Measurements from ENCODE around the gene P2RY12. TPM values are rescaled to one million over a fixed set of nuclear protein-coding genes. Genes with fewer than 3 reads are reported as not detected.

P2RY12 gene
- total RNA-seq: not detected

DNA sequence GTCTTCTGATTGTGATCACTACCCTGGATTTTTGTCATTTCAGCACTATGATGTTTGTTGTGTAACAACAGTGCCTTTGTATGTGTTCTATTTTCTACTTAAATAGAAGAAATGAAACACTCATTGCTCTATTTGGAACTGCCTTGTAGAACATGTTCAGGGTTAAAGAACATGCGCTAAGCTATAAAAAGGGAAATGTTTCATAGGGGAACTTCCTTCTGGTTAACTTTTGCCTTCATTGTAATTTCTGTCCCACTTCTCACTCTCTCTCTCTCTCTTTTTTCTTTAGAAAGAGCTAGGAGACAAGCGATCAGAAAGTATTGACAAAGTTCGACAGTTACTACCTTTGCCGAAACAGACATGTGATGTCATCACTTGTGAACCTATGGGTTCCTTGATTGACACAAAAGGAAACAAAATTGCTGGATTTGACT lies at the start of gene P2RY12:
Gene P2RY12, minus strand, starts transcription at position 13 of the 434 bp plus-strand sequence. CDS start 45,908 bp downstream, outside the sequence.
- DNase-seq: no peak
- no peak for ATAC-seq
- Mint-ChIP-seq H3K36me3 (ENCODE audit: insufficient read depth) (no peaks in the 10 kb centered on the region), H3K4me1 (ENCODE audit: low read depth) (peaks cover 8% of the 10 kb centered on the region), H3K27me3 (ENCODE audit: low read depth) (peaks cover 5% of the 10 kb centered on the region), H3K4me3 (peak within 1 kb of the TSS; percentile 25), H3K9me3 (no peaks in the 10 kb centered on the region)

- Mint-ChIP-seq H3K4me3 (no peak overlapping the region), H3K36me3 (ENCODE audit: insufficient read depth) (no peaks in the 10 kb centered on the region), H3K9me3 (no peaks in the 10 kb centered on the region), H3K4me1 (ENCODE audit: low read depth) (no peaks in the 10 kb centered on the region), H3K27me3 (ENCODE audit: low read depth) (no peaks in the 10 kb centered on the region)
- DNase-seq (no peak), ATAC-seq (no peak)
These were observed 48.2 kb upstream of the P2RY12 start for GRCh38 chr3:151432616-151433372.

- ATAC-seq: no peak
These were observed 47.4 kb upstream of the P2RY12 start for GRCh38 chr3:151431940-151432339.

DNA sequence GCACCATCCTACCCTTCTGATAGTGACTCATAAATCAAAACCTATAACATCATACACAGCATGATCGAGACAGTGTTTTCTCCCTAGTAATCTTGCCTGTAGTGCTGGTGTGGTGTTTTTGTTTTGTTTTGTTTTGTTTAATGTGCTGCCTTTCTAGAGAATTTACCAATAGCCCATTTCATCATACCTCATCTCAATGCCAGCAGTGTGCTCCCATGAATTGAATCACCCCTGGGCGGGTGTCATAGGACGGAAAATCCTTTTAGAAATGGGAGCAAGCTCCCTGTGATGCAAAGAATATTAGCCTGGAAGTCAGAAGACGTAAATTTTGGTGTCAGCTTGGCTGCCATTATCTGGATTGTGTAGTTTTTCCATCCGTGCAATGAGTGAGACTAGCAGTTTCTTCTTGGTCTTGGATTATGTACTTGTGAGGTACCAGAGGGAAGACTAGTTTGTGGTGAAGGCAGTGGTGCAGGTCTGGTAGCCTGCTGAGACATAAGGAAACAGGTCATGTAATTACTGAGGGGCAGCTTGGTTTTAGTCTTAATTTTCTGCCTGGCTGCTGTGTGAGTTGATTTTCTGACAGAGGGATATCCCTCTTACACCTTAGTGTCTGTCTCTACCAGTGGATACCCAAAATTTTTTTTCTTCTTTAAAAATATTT lies 46.4 kb upstream of the P2RY12 start:
- Mint-ChIP-seq H3K9me3 (no peaks in the 10 kb centered on the region), H3K27me3 (ENCODE audit: low read depth) (no peaks in the 10 kb centered on the region), H3K4me1 (ENCODE audit: low read depth) (no peaks in the 10 kb centered on the region), H3K36me3 (ENCODE audit: insufficient read depth) (no peaks in the 10 kb centered on the region), H3K4me3 (no peak overlapping the region)
- ATAC-seq (no peak), DNase-seq (no peak)

More at GRCh38 chr3:151431940-151432339, 47.4 kb upstream of the P2RY12 start:
- H3K9me3 Mint-ChIP-seq: no peaks in the 10 kb centered on the region
- H3K36me3 Mint-ChIP-seq (ENCODE audit: insufficient read depth): no peaks in the 10 kb centered on the region
- H3K27me3 Mint-ChIP-seq (ENCODE audit: low read depth): no peaks in the 10 kb centered on the region
- H3K4me3 Mint-ChIP-seq: no peak overlapping the region
- no peak for DNase-seq
- H3K4me1 Mint-ChIP-seq (ENCODE audit: low read depth): no peaks in the 10 kb centered on the region

DNA sequence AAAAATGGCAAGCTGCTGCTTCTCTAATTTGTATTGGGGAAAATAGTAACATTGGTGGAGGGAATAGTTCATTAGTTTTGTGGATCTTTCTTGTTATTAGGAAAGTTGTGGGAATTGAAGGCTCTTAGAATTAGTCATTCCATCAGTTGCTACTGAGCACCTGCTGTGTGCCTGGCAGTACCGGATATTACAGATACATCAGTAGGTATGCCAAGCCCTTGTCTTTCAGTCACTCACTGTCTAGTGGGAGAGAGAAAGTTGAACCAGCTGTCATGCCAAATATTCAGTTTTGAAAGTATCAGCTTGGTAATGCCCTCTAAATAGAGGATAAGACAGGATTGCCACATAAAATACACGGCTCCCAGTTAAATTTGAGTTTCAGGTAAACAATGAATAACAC lies 43.8 kb upstream of the P2RY12 start:
- ATAC-seq: no peak
- H3K4me3 Mint-ChIP-seq: no peak overlapping the region
- H3K27me3 Mint-ChIP-seq (ENCODE audit: low read depth): peaks cover 3% of the 10 kb centered on the region
- H3K36me3 Mint-ChIP-seq (ENCODE audit: insufficient read depth): no peaks in the 10 kb centered on the region
- no peak for DNase-seq
- no peaks in the 10 kb centered on the region for H3K9me3 Mint-ChIP-seq
- H3K4me1 Mint-ChIP-seq (ENCODE audit: low read depth): no peaks in the 10 kb centered on the region

DNA sequence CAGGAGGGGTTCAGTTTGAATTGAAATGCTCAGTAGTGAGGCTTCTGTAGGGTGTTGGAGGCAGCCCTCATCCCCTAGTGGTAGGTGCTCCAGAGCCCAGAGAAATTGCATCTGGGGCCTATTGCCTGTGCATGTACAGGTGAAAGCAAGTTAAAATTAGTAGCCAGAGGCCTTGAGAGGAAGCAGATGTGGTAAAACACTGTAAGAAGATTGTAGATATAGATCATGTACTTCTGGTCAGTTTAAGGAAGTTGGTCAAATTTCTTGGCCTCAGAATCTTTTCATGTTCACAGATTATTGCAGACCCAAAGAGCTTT lies 41.7 kb upstream of the P2RY12 start:
- DNase-seq (no peak), ATAC-seq (no peak)
- H3K36me3 Mint-ChIP-seq (ENCODE audit: insufficient read depth): no peaks in the 10 kb centered on the region
- no peaks in the 10 kb centered on the region for H3K4me1 Mint-ChIP-seq (ENCODE audit: low read depth)
- no peak overlapping the region for H3K4me3 Mint-ChIP-seq
- H3K9me3 Mint-ChIP-seq: no peaks in the 10 kb centered on the region
- peaks cover 3% of the 10 kb centered on the region for H3K27me3 Mint-ChIP-seq (ENCODE audit: low read depth)

- ATAC-seq (no peak), DNase-seq (no peak)
- Mint-ChIP-seq H3K27me3 (ENCODE audit: low read depth) (peaks cover 4% of the 10 kb centered on the region), H3K36me3 (ENCODE audit: insufficient read depth) (no peaks in the 10 kb centered on the region), H3K9me3 (no peaks in the 10 kb centered on the region), H3K4me3 (no peak overlapping the region), H3K4me1 (ENCODE audit: low read depth) (no peaks in the 10 kb centered on the region)
These were observed 41.2 kb upstream of the P2RY12 start for GRCh38 chr3:151425627-151426340.

GRCh38 chr3:151423091-151423490 lies 38.5 kb upstream of the P2RY12 start:
- peaks cover 7% of the 10 kb centered on the region for H3K27me3 Mint-ChIP-seq (ENCODE audit: low read depth)
- no peaks in the 10 kb centered on the region for H3K36me3 Mint-ChIP-seq (ENCODE audit: insufficient read depth)

DNA sequence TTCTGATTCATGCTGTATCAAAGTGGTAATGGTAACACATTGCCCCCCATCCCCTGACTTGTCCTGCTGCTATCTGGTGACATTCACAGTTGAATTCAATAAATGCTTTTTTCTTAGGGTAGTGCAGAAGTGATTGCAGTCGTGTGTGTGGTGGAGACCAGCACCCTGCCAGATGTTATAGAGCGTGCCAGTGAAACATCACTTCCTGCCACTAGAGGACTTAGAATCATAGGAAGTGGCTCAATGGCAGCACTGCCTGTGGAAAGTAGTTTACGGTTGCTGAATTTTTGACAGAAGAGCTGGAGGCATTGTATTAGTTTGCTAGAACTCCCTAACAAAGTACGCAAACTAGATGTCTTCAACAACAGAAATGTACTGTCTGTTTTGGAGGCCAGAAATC lies 37.4 kb upstream of the P2RY12 start:
- ATAC-seq: no peak
- no peak for DNase-seq
- no peaks in the 10 kb centered on the region for H3K36me3 Mint-ChIP-seq (ENCODE audit: insufficient read depth)
- H3K27me3 Mint-ChIP-seq (ENCODE audit: low read depth): peaks cover 7% of the 10 kb centered on the region
- no peaks in the 10 kb centered on the region for H3K9me3 Mint-ChIP-seq
- no peak overlapping the region for H3K4me3 Mint-ChIP-seq
- H3K4me1 Mint-ChIP-seq (ENCODE audit: low read depth): no peaks in the 10 kb centered on the region

More at GRCh38 chr3:151423091-151423490, 38.5 kb upstream of the P2RY12 start:
- DNase-seq: no peak
- H3K9me3 Mint-ChIP-seq: no peaks in the 10 kb centered on the region
- H3K4me3 Mint-ChIP-seq: no peak overlapping the region
- H3K4me1 Mint-ChIP-seq (ENCODE audit: low read depth): no peaks in the 10 kb centered on the region
- no peak for ATAC-seq

GRCh38 chr3:151419806-151420205 lies 35.3 kb upstream of the P2RY12 start:
- H3K4me1 Mint-ChIP-seq (ENCODE audit: low read depth): no peaks in the 10 kb centered on the region
- peaks cover 7% of the 10 kb centered on the region for H3K27me3 Mint-ChIP-seq (ENCODE audit: low read depth)
- H3K4me3 Mint-ChIP-seq: no peak overlapping the region
- ATAC-seq (no peak), DNase-seq (no peak)
- H3K36me3 Mint-ChIP-seq (ENCODE audit: insufficient read depth): no peaks in the 10 kb centered on the region
- no peaks in the 10 kb centered on the region for H3K9me3 Mint-ChIP-seq

- H3K36me3 Mint-ChIP-seq (ENCODE audit: insufficient read depth): no peaks in the 10 kb centered on the region
- H3K27me3 Mint-ChIP-seq (ENCODE audit: low read depth): peaks cover 7% of the 10 kb centered on the region
- H3K9me3 Mint-ChIP-seq: no peaks in the 10 kb centered on the region
- no peak overlapping the region for H3K4me3 Mint-ChIP-seq
- ATAC-seq: no peak
- no peaks in the 10 kb centered on the region for H3K4me1 Mint-ChIP-seq (ENCODE audit: low read depth)
- no peak for DNase-seq
These were observed 30.7 kb upstream of the P2RY12 start for GRCh38 chr3:151415289-151415688.

- H3K4me1 Mint-ChIP-seq (ENCODE audit: low read depth): no peaks in the 10 kb centered on the region
These were observed 28.4 kb upstream of the P2RY12 start for GRCh38 chr3:151412989-151413388.

DNA sequence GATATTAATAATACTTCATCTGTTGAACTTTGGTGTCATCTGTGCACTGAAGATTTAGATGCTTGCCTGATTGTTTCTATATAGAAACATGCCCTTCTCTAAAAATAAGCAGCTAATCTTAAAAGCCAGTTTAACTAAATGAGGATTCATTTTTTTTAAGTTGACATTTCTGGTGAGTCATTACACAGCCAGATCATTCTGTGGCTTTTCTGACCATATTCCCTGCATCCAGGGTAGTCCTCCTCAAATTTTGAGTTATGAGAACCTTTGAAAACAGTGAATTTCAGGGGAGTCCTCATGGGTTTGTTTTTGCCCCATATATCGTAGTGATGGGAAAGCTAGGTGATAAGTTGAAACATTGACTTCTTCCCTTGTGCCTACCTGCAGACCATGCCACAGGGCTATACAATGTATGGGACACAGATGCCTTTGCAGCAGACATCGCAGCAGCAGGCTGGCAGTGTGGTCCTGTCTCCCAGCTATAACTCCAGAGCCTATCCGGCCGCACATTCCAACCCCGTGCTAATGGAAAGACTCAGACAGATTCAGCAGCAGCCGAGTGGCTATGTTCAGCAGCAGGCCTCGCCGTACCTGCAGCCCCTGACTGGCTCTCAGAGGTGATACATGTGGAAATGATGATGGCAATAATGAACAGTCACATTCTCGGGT lies 26.5 kb upstream of the P2RY12 start:
- no peaks in the 10 kb centered on the region for H3K36me3 Mint-ChIP-seq (ENCODE audit: insufficient read depth)
- ATAC-seq (no peak), DNase-seq (no peak)
- H3K27me3 Mint-ChIP-seq (ENCODE audit: low read depth): peaks cover 6% of the 10 kb centered on the region
- no peaks in the 10 kb centered on the region for H3K4me1 Mint-ChIP-seq (ENCODE audit: low read depth)
- no peak overlapping the region for H3K4me3 Mint-ChIP-seq
- no peaks in the 10 kb centered on the region for H3K9me3 Mint-ChIP-seq

More at GRCh38 chr3:151412989-151413388, 28.4 kb upstream of the P2RY12 start:
- DNase-seq: no peak
- Mint-ChIP-seq H3K9me3 (no peaks in the 10 kb centered on the region), H3K27me3 (ENCODE audit: low read depth) (peaks cover 4% of the 10 kb centered on the region), H3K4me3 (no peak overlapping the region), H3K36me3 (ENCODE audit: insufficient read depth) (no peaks in the 10 kb centered on the region)
- ATAC-seq: no peak

DNA sequence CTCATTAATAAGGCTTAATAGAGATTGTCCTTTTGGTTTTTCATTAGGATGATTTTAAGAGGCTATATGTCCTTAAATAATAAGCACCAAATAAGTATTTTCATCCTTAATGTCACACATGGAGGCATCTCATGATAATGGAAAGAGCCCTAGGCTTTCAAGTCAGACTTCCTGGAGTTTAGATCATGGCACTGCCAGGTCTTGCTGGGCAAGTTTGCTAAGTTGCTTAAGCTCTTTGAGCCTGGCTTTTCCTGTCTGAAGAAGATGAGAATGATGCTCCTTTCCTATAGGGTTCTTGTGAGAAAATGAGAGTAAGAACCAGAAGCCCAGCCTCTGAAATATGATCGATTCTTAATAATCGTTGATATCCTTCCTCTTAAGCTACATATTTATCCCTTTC lies 23.4 kb upstream of the P2RY12 start:
- Mint-ChIP-seq H3K4me3 (no peak overlapping the region), H3K36me3 (ENCODE audit: insufficient read depth) (no peaks in the 10 kb centered on the region), H3K9me3 (no peaks in the 10 kb centered on the region), H3K27me3 (ENCODE audit: low read depth) (peaks cover 6% of the 10 kb centered on the region), H3K4me1 (ENCODE audit: low read depth) (no peaks in the 10 kb centered on the region)
- ATAC-seq (no peak), DNase-seq (no peak)
